Stimulated activated CD8-positive, alpha-beta memory T cell treated with anti-CD3 and anti-CD28 coated beads, Interleukin-15, amount 100 ng/mL, for 24 hours (primary cell): ENCODE data around the gene SPTBN5.

ENCODE experiments used
- DNase-seq: peaks from one replicate; pipeline ENCODE4 v3.0.0-alpha.2; 2020; ENCODE audit warnings: low read depth

SPTBN5 gene

DNA sequence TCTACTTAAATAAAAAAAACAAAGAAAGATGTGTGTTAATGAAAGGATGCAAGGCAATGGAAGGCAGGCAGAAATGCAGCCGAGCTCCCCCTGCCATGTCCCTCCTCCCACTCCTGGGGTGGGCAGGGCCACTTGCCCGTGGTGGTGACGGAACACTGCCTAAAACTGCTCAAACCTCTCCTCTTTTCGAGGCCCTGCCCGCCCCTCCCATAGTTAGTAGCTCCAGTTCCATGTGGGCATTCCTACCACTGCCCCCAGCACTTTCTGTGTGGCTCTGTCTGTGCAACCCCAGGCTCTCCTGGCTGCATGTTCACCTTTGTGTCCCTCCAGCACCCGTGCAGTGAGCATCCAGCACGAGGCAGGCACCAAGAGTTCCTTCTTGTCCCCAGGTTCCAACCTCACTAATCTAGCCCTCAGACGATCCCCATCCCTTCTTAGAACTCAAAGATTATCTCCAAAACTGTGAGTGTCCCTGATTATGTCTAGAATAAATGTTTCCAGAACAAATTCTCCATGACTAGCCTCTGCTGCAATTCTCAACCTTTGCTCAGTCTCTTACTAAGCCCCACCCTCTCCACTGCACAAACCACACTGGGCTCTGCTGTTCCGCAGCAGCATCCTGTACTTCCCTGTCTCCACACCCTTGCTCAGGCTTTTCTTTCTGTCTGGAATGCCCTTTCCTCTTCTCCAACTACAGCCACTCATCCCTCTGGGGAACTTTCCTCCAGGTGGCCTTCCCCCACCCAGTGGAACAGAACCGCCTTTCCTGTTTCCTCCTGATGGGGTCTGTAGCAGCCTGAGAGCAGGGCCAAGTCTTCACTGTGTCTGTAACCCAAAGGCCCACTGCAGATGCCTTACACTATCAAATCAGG lies 32.6 kb upstream of the SPTBN5 start:
- DNase-seq: no peak

DNA sequence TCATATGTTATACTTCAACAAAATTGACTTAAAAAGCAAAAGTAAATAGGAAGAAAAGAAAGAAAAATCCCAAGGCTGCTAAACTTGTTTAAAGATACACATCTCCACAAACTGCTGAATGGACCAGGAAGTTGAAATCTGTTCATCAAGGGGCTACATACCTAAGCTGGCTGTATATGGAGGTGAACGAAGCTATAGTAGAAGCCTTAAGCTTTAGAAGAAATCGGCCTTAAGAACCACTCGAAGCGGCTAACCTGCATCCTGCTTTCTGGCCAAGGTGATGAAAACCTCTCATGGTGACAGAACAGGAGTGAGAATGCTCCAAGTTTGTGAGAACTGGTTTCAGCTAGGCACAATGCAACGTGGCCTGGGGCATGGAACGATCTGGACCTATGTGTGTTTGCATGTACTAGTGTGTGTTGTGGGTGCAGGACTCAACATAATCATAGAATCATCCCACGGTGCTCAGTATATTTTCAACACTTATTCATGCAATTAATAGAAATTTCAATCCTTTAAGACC lies 31.3 kb upstream of the SPTBN5 start:
- DNase-seq: no peak

DNA sequence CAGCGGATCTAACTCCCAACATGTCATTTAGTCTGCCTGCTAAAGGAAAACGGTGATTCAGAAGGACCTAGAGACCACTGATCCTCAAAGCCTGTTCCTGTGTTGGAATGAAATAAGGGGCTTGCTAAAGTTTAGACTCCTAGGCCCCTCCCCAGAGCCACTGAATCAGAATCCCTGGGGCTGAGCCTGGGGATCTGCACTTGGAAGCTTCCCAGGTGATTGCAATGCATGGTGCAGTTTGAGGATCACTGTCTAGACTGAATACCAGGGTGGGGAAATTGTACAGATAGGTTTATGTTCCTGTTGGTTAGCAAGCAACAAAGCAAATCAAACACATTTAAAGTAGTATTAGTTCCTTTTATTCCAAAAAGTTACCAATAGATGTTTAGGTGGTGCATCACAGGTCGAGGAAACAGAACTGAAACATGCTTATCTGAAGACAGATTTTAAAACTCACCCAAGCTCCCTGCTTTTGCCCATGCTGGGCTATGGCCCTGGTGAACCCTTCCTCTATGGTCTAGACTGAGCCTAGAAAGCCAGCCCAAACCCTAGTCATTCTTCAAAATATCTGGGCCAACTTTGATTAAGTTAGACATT lies 29.6 kb upstream of the SPTBN5 start:
- DNase-seq: no peak

DNA sequence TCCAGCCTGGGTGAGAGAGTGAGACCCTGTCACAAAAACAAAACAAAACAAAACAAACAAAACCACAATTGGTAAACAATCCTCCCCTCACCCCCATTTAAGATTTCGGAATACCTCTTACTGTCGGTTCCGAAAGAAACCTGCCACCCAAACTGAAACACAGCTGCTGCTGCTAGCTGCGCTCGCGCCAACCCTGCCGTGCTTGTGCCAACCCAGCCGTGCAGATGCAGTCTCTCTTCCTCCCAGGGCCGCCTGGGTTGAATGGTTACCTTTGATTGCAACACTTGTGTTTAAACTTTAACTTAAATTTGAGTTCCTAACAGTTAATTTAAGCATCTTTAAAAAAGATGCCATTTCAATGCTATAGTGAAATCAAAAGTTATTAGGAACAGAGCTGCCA lies 28.5 kb upstream of the SPTBN5 start:
- DNase-seq: no peak

DNA sequence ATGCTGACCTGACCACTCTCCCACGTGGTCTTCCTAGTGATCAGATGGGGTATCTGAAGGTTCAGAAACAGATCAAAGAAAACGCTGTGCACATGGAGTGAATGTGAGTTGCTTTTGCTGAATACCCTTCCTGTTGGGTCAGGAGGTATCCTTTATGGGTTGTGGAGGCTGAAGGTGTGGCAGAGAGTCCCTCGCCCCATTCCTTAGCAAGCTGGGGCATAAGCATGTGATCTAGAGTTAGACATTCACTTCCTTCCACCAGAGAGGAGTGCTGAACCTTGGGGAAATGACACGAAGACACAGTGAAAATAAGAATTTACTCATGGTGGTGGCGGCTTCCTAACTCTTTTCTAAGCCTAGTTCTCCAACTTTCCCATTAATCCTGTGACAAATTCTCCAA lies 27.8 kb upstream of the SPTBN5 start:
- no peak for DNase-seq

DNA sequence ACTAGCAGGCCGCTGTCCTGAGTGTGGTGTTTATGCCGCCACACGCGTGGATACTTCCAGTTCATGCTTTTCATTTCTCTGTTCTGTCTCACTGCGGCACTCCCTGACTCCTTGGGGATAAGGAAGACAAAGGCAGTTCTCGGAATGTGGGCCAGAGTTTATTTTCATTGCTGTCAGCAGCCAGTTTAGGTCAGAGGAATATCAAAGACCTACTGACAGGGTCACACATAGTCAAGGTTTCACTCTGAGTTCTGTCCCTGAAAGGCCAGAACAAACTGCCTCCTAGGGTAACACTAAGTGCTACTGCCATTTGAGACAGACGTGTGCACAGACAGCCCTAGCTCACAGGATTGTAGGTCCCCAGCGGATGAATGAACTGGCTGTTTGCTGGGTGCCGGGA lies 27.3 kb upstream of the SPTBN5 start:
- DNase-seq: no peak

DNA sequence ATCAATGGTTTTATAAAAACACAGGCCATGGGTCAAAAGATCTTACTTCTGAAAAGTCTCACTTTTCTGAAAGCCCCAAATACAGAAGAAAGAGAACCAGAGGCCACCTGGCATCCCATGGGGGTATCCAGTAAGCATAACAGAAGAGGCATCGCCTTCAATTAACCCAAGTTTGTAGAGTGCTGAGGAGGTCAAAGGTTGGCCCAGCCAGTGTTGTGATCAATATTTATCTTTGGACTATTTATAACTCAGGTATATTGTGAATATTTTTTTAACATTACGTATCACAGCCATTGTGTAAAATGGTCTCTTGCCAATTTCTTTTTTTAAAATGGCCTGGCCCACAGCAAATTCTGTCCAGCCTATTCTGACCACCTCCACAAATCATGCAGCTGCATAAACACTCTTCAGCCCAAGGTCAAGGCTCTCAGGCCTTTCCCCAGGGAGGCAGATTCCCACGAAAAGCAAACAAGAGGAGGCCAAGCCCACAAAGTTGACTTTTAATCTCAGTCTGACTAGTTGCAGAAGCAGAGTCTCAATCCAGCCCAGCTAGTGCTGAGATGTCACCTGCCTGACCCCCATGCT lies 26.2 kb upstream of the SPTBN5 start:
- DNase-seq: no peak

DNA sequence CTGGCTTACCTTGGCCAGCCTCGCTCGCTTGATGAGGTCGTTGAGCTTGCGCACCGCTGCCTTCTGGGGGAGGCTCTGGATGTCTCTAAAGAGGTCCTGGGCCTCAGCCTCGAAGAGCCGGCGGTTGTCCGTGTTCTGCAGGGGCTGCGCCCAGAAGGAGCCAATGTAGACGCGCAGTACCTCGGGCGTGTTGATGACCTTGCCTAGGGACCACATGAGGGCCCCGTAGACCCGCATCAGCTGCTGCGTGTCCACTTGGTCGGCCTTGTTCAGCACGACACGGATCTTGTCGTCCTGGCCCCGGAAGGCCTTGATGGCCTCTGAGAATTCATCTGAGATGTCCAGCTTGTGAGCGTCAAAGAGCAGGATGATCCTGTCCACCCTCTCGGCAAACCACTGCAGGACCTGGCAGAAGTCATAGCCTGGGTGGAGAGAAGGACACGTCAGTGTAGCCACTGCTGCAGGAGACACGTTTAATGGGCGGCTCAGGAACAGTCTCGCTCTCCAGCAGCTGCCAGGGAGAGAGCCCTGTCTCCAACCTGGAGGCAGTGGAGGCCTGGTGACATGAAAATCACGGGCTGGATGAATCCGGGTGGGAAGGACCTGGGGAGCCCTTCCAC lies 25.5 kb upstream of the SPTBN5 start:
- DNase-seq: no peak

DNA sequence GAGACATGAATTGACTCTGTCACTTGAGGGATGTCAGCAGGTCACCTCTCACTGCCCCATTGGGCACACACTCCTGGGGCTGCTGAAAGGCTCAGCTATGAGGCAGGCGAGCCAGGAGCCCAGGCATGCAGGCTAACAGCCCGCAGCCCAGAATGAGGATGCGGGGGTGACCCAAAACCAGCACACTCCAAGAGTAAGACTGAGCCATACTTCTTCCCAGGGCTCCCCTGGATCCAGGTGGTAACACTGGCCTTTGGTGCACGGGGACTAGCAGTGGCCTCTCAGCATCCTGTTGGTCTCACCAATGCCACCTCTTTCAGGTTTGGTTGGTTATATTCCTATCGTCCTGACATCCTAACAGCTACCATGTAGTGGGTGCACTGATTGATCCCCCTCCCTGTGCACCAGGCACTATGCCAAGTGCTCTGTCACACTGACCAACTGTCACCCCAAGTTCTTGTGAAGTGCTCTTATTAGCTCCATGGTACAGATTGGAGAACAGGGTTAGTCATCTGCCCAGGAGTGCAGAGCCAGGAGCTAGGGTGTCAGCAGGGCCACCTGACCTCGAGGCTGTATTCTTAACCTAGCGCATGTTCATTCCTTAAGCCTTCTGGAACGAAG lies 24.8 kb upstream of the SPTBN5 start:
- DNase-seq: no peak

DNA sequence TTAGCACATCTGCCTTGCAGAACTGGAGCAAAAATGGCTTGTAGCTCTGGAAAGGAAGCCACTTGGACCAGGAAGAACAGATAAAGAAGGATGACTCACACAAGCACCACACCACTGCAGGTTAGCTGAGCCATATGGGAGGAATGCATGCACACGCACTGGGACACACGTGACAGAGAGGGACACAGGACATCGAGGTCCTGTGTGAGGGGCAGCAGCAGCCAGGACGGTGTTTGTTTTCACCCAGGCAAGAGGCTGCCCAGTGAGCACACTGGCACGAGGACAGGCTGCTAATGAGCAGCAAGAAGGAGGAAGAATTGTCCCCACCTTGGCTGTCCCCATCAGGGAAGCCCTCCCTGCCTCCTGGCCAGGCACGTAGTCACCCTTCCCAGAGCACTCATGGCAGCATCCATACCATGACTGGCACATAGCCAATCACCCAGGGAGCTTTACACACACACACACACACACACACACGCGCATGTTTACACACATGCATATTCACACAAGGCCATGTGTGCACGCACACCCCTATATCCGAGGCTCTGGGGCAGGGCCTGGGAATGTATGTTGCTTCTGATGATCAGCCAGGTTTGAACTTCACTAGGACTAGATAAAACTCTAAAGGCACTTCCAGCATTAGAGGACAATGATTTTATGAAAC lies 24.0 kb upstream of the SPTBN5 start:
- DNase-seq: no peak

DNA sequence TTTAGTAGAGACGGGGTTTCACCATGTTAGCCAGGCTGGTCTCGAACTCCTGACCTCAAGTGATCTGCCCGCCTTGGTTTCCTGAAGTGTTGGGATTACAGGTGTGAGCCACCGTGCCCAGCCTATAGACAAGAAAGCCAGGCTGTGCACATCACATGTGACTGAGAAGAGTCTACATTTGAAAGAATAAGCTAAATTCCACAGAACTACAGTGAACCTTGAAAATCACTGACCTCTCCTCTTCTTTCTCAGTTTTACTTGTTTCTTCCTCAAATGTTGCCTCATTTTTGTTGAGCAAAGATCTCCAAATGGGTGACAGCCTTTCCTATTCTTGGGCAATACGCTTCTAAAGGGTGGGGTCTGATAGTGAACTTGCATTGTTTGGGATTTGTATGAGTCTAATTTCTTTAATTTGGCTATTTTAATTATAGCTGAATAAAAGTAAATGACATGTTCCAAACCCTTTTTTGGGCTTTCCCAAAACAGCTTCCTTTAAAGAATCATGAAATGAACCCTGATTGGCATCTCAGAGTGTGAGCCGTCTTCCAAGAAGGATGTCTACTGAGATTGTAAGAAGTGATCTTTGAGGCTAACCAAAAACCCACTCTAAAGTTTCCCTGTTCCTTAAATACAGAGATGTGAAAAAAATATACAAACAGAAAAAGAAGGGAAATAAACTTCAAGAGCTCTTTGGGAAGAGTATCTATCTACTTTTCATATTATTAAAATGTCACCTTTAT lies 21.6 kb upstream of the SPTBN5 start:
- no peak for DNase-seq

DNA sequence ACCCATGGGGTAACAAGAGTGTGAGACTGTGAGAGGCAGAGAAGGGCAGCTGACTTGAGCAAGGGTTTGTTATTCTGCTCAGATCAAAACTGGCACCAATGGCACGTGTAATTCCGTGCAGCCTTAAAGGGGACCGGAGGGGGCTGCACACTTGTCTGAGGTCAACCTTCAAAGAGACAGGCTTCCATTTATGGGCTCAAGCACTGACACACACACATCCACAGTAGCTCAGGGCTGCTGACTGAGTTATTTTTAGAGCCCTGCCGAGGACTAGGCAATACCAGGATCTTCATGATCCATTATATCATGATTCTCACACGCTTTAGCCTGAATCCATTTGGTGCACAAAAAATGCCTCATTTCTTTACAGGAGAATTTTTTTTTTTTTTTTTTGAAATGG lies 20.6 kb upstream of the SPTBN5 start:
- no peak for DNase-seq

DNA sequence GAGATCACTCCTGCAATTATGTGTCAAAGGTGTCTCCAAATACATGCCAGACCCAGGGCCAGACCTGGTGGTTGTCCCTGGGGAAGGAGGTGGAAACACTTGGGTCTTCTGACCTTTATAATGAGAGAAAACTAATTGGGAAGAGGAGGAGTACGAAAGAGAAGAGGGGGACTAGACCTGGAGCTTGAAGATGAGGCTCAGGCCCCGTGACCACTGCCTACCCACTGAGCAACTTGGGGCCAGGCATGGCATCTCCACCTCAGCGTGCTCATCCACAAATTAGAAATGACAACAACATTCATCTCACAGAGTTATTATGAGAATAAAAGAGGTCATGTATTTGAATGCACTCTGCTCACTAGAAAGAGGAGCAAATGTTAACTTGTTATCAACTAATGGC lies 19.4 kb upstream of the SPTBN5 start:
- no peak for DNase-seq

DNA sequence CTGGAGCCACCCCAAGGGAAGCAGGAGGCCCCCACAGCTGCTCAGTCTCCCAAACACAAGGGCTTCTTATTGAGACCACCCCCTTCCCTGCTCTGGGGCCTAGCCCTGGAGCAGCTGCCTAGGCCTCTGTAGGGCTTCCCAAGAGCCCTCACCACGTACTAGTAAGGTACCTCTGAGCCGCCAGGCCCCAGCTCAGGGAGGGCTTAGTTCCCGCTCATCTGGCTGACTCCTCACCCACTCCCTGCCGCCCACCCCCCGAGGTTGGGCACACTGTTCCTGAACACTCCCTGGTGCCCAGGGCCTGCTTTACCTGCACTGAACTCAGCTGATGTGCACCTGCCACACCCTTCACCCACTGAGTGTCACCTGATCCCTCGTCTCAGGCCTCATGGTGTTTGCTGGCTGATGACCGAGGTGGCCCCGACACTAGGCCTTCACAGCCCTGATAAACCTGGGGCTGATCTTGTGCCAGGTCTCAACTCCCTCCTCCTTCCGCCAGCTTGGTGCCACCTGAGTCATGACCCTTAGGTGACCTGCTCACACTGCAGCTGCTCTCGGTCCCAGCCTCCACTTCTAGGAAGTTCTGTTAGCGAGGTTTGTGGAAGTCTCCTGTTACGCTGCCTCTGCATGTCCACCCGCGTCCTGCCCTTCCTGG lies 18.0 kb upstream of the SPTBN5 start:
- no peak for DNase-seq

DNA sequence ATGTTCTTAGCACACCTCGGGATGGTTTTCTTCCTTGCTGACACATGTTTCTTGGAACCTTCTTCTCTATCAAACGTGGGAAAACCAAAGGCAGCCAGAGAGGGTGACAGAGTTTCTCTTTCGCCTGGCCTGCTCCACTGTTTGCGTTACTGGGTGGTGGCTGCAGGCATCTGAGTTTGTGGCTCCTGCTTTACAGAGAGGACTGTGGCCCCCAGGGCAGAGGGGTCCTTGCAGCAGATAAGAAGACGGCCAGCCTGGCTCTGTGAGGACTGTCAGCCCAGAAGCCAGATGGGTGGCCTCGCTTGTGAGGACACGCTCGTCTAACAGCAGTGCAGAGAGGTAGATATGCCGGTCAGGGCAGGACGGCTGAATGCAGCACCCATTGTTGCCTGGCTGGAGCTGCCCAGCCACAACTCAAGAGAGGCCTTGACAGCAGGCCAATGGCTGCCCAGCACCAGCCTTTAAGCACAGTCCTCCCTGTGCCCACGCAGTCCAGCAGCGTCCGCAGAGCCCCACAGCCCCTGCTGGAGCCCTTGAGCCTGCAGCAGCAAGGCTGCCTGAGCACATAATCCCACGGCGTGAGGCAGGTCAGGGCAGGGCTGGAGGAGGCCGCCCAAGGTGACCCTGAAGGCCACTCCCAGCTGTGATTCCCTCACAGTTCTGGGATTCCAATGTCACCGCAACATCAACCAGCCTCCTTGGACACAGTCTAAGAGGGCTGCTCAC lies 15.0 kb upstream of the SPTBN5 start:
- DNase-seq: no peak

DNA sequence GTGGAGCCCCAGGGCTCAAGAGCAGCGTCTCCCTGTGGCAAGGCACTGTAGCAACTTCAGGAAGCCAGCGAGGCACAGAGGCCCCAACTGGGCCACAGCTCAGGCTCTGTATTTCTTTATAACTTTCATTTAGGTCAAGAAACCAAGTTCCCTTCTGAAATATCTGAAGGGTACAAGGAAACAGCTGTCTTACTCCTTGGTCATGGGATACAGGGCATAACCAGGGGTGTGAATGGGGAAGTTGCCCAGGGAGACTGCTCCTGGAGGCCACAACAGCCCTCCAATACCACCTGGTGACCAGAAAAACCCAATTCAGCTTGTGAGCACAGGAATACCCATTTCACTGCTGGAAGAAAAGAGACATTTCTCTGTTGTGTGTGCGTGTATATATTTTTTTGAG lies 13.3 kb upstream of the SPTBN5 start:
- no peak for DNase-seq

DNA sequence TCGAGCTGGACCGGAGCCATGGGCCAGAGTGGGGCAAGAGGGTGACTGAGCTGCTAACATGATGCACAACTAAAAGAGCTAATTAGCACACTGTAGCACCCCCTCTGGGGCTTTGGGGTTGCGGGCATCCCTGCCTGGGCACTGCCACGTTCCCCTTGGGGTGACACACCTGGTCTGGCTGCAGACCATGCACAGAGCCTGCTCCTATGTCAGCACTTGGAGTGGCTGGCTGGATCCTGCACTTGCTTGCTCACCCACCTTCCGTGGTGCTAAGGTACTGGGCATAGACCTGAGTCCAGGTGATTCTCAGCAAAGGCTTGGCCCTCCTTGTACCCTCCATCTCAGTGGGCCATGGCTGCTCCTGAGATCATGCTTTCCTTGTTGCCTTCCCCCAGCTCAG lies 12.8 kb upstream of the SPTBN5 start:
- DNase-seq: no peak

DNA sequence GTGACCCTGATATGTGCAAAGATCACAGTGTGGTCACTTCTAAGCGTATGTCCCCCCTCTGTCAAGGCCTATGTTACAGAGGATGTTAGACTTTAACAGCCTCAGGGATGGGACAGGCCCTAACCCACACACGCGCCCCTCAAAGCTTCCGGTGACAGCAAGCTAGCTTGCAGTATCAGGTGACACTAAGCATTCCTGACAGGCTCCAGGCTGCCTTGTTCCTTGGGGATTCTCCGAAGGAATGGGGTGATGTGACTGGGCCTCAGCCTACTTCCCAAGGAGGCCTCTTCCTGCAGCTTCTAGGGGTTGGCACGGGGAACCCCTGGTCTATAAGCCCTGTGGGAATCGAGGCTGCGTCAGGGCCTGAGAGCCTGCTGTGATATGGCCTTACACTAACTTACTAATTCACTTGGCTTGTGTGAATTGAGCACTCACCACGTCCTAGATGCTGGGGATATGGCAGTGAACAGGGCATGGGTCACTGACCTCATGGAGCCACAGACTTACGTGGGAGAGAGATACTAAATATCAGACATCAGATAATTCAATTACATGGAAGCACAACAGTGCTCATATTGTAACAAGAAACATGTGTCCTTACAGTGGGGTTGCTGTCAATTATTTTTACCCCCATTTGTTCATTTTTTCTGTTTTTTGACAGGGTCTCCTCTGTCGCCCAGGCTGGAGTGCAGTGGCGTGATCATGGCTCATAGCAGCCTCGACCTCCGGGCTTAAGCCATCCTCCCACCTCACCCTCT lies 11.4 kb upstream of the SPTBN5 start:
- DNase-seq: no peak

DNA sequence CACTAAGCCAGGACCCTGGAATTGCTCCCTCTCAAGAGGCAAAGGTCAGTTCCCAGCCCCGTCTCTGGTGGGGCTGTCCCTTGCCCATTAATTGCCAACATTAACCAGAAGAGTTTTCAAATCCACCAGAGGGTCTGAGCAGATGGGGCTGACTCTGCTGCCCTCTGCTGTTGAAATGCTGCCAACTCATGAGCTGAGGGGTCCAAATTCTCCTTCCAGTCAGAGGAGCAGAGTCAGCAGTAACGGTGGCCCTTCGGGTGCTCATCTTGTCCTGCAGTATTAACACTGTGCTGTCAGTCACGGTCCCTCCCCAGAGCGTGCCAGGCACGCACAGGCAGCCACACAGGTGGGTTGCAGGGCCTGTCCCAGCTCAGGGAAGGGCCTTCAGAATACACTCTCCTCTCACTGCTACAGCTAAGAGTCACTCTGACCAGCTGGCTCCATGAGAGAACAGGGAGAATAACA lies 10.7 kb upstream of the SPTBN5 start:
- peak; percentile 28 for DNase-seq
